WTC11 (cell line): ENCODE data around the gene MLC1. TPM values are rescaled to one million over a fixed set of nuclear protein-coding genes. Genes with fewer than 3 reads are reported as not detected.

Experiments used
- ATAC-seq: fragments of 200-7000 bp; cut with Tn5 transposase; 2 replicates; pipeline ENCODE4 v1.10.0; 2021; ENCODE audit warnings: mild to moderate bottlenecking, moderate library complexity
- CTCF ChIA-PET: fragments of 300-600 bp; sonication (Branson Sonifier 250); formaldehyde crosslinking; loops from one replicate; lab custom pipeline; 2021; ENCODE audit warnings: antibody characterized with exemption; lab: Charles Lee
- POLR2A ChIA-PET: fragments of 350-600 bp; sonication (Branson Sonifier 250); formaldehyde crosslinking; loops from one replicate; lab custom pipeline; 2021; ENCODE audit warnings: antibody characterized with exemption; lab: Charles Lee
- DNase-seq: peaks from one replicate; pipeline ENCODE4 v3.0.0; 2021; ENCODE audit warnings: low spot score
- H3K27ac Mint-ChIP-seq: 2 replicates; pipeline ENCODE4 v1.8.0; 2021; ENCODE audit warnings: mixed read lengths
- H3K27me3 Mint-ChIP-seq: 2 replicates; pipeline ENCODE4 v1.8.0; 2021; ENCODE audit warnings: low read depth, mild to moderate bottlenecking, moderate library complexity, mixed read lengths
- H3K36me3 Mint-ChIP-seq: 2 replicates; pipeline ENCODE4 v1.8.0; 2021; ENCODE audit warnings: mixed read lengths
- H3K4me1 Mint-ChIP-seq: 2 replicates; pipeline ENCODE4 v1.8.0; 2022; ENCODE audit warnings: mixed read lengths
- H3K4me3 Mint-ChIP-seq: 2 replicates; pipeline ENCODE4 v1.8.0; 2021; ENCODE audit warnings: mild to moderate bottlenecking, moderate library complexity, mixed read lengths
- H3K9me3 Mint-ChIP-seq: 2 replicates; pipeline ENCODE4 v1.8.0; 2021; ENCODE audit warnings: mixed read lengths
- AR ChIP-seq: fragments of 250-450 bp; sonication (Bioruptor Pico); IDR thresholded peaks from 2 replicates; pipeline ENCODE4 v1.9.0; 2021; ENCODE audit warnings: mild to moderate bottlenecking
- ATF2 ChIP-seq: sonication (generic); formaldehyde crosslinking; IDR thresholded peaks from 2 replicates; pipeline ENCODE4 v1.8.1; 2022; ENCODE audit warnings: low read depth, missing genetic modification reagents, borderline replicate concordance
- ATF6 ChIP-seq: sonication (generic); formaldehyde crosslinking; IDR thresholded peaks from 2 replicates; pipeline ENCODE4 v1.8.1; 2023; ENCODE audit warnings: mild to moderate bottlenecking, missing genetic modification reagents
- CBFB ChIP-seq: sonication (generic); formaldehyde crosslinking; IDR thresholded peaks from 2 replicates; pipeline ENCODE4 v1.8.1; 2022; ENCODE audit warnings: mild to moderate bottlenecking, low read depth, missing genetic modification reagents
- ELF4 ChIP-seq: sonication (generic); formaldehyde crosslinking; IDR thresholded peaks from 2 replicates; pipeline ENCODE4 v1.8.1; 2022; ENCODE audit warnings: low read depth, mild to moderate bottlenecking, moderate library complexity, missing genetic modification reagents
- EMX1 ChIP-seq: fragments of 250-450 bp; sonication (Bioruptor Pico); IDR thresholded peaks from 2 replicates; pipeline ENCODE4 v1.8.0; 2021; ENCODE audit warnings: mild to moderate bottlenecking
- ERG ChIP-seq: fragments of 250-450 bp; sonication (Bioruptor Pico); IDR thresholded peaks from 2 replicates; pipeline ENCODE4 v1.8.0; 2021; ENCODE audit warnings: mild to moderate bottlenecking
- IRF2 ChIP-seq: sonication (generic); formaldehyde crosslinking; IDR thresholded peaks from 2 replicates; pipeline ENCODE4 v1.8.0; 2022; ENCODE audit warnings: low read depth, missing genetic modification reagents, borderline replicate concordance
- PREB ChIP-seq: sonication (generic); formaldehyde crosslinking; IDR thresholded peaks from 2 replicates; pipeline ENCODE4 v1.8.1; 2022; ENCODE audit warnings: mild to moderate bottlenecking, missing genetic modification reagents, moderate library complexity, borderline replicate concordance
- USF2 ChIP-seq: sonication (generic); formaldehyde crosslinking; IDR thresholded peaks from 2 replicates; pipeline ENCODE4 v1.8.1; 2023; ENCODE audit warnings: mild to moderate bottlenecking, missing genetic modification reagents, moderate library complexity
- ZBTB21 ChIP-seq: sonication (generic); formaldehyde crosslinking; IDR thresholded peaks from 2 replicates; pipeline ENCODE4 v1.8.1; 2023; ENCODE audit warnings: mild to moderate bottlenecking, missing genetic modification reagents, borderline replicate concordance
- ZNF219 ChIP-seq: sonication (generic); formaldehyde crosslinking; IDR thresholded peaks from 2 replicates; pipeline ENCODE4 v1.8.0; 2023; ENCODE audit warnings: missing genetic modification reagents, mild to moderate bottlenecking, borderline replicate concordance
- ZNF317 ChIP-seq: sonication (generic); formaldehyde crosslinking; IDR thresholded peaks from 2 replicates; pipeline ENCODE4 v1.8.1; 2023; ENCODE audit warnings: low read depth, mild to moderate bottlenecking, moderate library complexity, missing genetic modification reagents, borderline replicate concordance
- ZNF416 ChIP-seq: fragments of 250-450 bp; sonication (Bioruptor Pico); IDR thresholded peaks from 2 replicates; pipeline ENCODE4 v1.9.0; 2021; ENCODE audit warnings: mild to moderate bottlenecking, inconsistent platforms
- ZNF423 ChIP-seq: fragments of 250-450 bp; sonication (Bioruptor Pico); IDR thresholded peaks from 2 replicates; pipeline ENCODE4 v2.1.2; 2022; ENCODE audit warnings: mild to moderate bottlenecking, moderate library complexity
- ZNF671 ChIP-seq: fragments of 250-450 bp; sonication (Bioruptor Pico); IDR thresholded peaks from 2 replicates; pipeline ENCODE4 v1.8.0; 2021; ENCODE audit warnings: mild to moderate bottlenecking
- total RNA-seq: library from RNA; stranded (reverse); gene quantifications from 3 replicates; pipeline ENCODE4 v1.2.3, GENCODE V29; 2021

MLC1 gene
- total RNA-seq, 1 experiment from 2014 or later, result 0.13 TPM

GRCh38 chr22:50081426-50082196, 3.6 kb downstream of the MLC1 start (continued):
- TF ChIP-seq ZBTB21 (CRISPR knock-in tag) (no peak), ZNF416 (CRISPR knock-in tag) (no peak)
- TF ChIP-seq, all 79 proteins: peak for 0

GRCh38 chr22:50080077-50080465, 5.2 kb downstream of the MLC1 start:
- Mint-ChIP-seq H3K36me3 (no peaks in the 10 kb centered on the region), H3K27me3 (peaks cover 4% of the 10 kb centered on the region; the same call in 1 of the 2 replicates), H3K4me3 (no peak overlapping the region), H3K4me1 (no peaks in the 10 kb centered on the region; the same call in 1 of the 2 replicates), H3K27ac (no peak overlapping the region), H3K9me3 (no peaks in the 10 kb centered on the region)
- CTCF ChIA-PET, result interaction anchor here (1.6 to 1.8 kb wide), 2 partner anchors 20 to 50 kb away, joined by 5 to 6 read pairs; no protein-coding TSS in a partner anchor
- ATAC-seq (no peak), DNase-seq (no peak)
- POLR2A ChIA-PET, result no interaction called here
- TF ChIP-seq CBFB (CRISPR knock-in tag), result no peak
- no peak for TF ChIP-seq AR
- TF ChIP-seq ZNF423, result no peak
- TF ChIP-seq ELF4 (CRISPR knock-in tag), result no peak
- TF ChIP-seq USF2 (CRISPR knock-in tag), result no peak
- TF ChIP-seq ATF2 (CRISPR knock-in tag), result no peak
- TF ChIP-seq, all 79 proteins: peak for 0

- Mint-ChIP-seq H3K27me3 (no peaks in the 10 kb centered on the region; the same call in 1 of the 2 replicates), H3K9me3 (no peaks in the 10 kb centered on the region), H3K4me1 (no peaks in the 10 kb centered on the region), H3K36me3 (no peaks in the 10 kb centered on the region), H3K27ac (no peak overlapping the region), H3K4me3 (no peak overlapping the region)
- no peak for DNase-seq
- TF ChIP-seq IRF2 (CRISPR knock-in tag), result no peak
- TF ChIP-seq ERG (CRISPR knock-in tag), result no peak
- no peak for TF ChIP-seq ATF6 (CRISPR knock-in tag)
- TF ChIP-seq ZBTB21 (CRISPR knock-in tag), result no peak
- no peak for TF ChIP-seq PREB (CRISPR knock-in tag)
- TF ChIP-seq ZNF219 (CRISPR knock-in tag), result no peak
- TF ChIP-seq ZNF317 (CRISPR knock-in tag), result 0 out of 2 replicates have a peak, but pooled peaks have one; percentile 41
- no peak for TF ChIP-seq EMX1 (CRISPR knock-in tag)
- no peak for TF ChIP-seq ZNF671 (CRISPR knock-in tag)
- ChIA-PET POLR2A (no interaction called here), CTCF (interaction anchor here (0.7 to 1.8 kb wide), 3 partner anchors 48 to 164 kb away, joined by 3 to 6 read pairs (median 4); no protein-coding TSS in a partner anchor)
- ATAC-seq, result no peak
Observed at GRCh38 chr22:50078761-50079160, 6.5 kb downstream of the MLC1 start.
